SHP77 (cell line): ENCODE data around the gene GRAMD4.

Experiments used
- DNase-seq, 2 experiments: peaks; one replicate each; lab custom pipeline; 2025; lab: John Stamatoyannopoulos, UW

GRAMD4 gene

GRCh38 chr22:46688949-46689348 lies 68.8 kb downstream of the GRAMD4 start:
- DNase-seq: no peak

DNA sequence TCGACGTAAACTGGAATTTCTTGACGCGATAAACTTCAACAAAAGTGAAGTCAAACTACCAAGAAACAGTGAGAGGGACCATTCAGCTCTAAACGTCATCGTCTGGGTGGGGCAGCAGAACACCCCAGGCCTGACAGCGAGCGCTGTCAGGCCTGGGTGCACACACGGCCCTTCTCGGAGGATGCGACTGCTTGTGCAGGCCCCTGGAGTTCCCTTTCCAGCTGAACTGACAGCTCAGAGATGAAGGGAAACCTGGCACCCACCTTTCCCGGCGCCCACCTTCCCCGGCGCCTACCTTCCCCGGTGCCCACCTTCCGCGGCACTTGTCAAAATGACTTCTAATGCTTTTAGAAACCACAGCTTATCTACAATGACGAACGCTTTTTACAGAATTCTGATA lies 70.0 kb downstream of the GRAMD4 start:
- DNase-seq: no peak

DNA sequence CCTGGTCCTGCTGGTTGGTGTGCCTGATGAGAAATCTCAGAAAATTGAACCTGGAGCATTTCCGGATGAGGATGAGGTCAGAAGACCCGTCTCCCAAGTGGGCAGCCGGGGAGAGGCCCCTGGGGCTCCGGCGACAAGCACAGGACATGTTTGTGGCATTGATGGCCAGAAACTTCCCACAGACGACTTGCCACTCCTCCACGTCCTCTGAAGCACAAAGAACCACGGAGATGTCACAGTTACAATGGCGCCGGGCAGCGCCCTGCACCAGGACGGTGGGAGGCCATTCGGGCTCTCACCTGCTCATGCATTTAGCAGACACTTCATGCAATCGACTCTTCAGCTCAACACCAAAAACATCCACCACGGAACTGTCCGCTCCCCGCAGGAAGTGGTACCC lies 71.4 kb downstream of the GRAMD4 start:
- no peak for DNase-seq

DNA sequence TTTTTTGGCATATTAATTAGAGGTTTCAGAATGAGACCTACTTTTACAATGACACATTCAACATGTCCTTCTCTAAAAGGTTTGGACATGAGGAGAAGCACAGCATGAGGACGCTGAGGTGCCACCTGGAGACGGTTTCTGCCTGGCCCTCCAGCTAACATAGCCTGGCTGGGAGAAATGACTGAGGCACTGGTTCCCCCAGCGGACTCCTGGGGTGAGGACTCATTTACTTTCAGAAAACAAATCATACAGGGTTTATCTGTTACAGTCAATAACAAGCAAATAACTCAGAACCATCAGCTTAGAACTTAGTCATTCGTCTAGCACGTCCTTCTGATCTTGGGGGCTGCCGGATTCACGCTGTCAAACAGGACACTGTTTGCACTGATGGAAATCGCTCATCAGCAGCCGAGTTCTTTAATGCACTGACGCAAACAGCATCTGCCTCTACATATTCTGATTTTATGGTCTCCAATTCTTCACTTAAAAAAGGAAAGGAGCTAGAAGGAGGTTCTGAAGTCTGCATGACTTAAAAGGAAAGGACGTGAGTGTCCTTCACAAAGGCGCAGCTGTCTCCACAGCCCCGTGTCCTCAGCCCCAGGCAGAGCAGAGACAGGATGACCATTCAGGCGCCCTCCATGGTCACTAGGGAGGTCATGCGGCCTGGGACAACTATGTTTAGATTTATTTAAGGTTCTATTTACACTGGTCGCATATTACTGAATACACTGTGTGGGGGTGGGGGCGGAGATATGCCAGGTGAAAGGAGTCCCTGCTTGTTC lies 73.6 kb downstream of the GRAMD4 start:
- peak; percentile 20 to 43 for DNase-seq

DNA sequence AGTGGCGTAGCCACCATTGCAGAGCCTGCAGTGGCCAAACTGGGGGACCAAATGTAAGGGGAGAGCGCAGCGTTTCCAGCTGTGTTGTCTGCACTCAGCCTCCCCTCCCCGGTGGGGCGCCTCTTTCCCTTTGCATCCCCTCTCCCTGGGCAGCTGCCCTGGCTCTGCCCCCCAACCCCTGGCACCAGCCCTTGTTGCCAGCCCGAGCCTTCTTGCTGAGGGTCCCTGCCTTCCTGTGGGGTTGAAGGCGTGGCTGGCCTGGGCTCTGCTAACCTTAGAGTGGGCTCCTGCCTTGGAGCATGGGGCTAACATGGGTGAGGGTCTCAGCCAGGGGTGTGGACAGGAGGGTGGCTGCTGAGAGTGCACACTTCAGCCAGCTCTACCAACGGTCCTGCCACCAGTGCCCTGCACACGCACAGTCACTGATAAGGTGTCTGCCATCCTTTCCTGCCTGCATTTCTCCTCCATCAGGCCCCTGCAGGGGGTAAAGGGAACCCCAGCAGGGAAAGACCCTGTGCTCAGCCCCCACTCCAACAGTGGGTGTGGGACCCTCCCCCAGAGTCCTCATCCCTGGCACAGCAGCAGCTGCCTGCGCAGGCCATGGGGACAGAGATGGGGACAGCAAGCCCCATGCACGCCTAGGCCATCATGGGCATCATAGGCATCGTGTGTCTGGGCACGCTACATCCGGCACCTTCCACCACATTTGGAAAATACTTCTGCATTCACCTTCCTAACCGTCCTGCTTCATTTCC lies 74.4 kb downstream of the GRAMD4 start:
- DNase-seq: no peak

DNA sequence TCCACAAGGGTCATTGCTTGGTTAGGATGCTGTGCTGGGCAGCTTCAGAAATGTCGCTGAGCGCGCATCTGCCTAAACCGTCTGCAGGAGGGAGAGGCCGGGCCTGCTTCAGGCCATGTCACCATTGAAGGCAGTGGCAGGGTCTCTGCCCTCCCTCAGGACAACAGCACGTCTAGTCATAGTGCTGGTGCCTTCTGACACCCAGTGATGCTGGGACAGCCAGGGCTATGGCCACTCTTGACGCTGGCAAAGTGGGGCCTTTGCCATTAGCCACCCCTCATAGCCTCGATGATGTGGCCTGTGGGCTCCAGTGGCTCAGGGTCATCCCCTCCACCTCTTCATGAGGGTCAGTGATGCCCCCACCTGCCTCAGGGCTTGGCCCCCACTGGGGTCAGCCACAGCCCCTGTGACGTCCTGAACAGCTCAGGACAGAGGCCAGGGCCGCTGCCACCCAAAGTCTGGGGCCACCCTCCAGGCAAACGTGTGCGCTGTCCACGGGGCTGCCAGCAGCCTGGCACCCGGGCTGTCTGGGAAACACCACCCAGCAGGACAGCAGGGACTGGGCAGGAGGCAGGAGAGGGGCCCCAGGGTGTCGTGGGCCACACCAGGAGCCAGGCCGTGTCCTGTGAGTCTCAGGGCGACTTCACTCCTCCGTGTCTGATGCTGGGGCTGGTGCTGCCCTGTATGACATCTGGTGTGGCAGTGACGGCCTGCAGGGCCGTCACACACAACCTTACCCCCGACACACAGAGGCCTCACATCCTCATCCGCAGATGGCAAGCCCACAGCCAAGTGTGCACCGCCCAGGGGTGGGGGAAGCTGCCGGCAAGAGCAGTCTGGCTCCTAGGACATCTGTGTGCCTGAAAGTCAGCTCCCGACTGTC lies 75.4 kb downstream of the GRAMD4 start:
- peak; percentile 72 to 75 for DNase-seq

DNA sequence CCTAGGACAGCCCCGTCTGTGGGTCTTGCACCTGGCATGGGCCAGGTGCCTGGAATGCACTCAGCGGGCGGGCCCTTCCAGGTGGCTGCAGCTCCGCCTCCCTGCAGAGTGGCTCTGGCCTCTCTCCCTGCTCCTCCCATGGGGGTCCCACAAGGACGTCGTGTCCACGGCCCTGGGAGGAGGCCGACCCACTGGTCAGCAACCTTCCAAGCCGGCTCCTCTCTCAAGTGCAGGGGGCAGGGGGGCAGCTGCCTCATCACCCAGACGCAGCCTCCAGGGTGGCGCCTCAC lies 76.0 kb downstream of the GRAMD4 start:
- no peak for DNase-seq

DNA sequence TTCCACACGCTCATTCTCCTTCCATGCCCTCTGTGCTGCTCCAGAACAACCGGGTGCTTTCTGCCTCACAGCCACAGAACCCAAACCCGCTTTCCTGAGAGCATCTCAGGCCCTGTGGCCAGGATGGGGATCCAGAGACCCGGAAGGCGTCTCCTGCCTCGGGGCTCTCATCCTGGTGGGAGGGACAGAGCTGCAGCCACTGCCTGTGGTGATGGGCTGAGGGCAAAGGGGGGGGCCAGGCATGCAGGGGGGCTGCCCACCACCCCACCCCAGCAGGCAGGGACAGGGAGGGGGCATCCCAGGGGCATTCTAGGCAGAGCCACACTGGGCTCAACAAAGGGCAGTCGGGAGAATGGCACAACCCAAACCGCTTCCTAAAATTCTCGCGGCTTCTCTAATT lies 76.4 kb downstream of the GRAMD4 start:
- DNase-seq: no peak

DNA sequence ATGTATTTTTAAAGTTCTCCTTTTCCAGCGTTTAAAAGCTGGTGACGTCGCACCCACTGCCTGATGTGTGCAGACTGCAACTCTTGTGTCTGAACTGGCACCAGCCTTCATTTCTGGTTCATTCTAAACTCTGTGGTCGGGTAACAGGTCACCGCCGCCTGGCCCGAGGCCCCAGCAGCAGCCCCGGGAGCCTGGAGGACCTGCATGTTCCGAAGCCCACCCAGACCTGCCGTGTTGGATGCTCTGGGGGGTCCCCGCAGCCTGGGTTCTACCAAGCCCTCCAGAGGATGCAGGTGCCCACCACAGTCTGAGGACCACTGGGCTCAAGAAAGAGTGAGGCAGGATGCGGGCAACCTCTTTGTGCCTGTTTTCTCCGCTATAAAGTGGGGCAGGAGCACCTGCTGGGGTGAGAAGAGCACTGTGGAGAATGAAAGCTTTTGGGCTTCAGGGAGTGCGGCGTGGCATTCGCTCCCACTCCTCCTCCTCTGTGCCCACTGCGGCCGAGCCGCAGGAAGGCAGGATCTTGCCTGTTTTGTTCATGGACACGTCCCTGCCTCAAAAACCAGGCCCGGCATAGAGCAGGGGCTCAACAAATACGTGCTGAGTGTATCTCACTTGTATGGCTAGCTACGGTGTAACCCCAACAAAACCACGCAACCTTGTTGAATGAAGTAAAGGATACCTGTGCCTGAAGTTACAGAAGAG lies 77.8 kb downstream of the GRAMD4 start:
- no peak for DNase-seq

DNA sequence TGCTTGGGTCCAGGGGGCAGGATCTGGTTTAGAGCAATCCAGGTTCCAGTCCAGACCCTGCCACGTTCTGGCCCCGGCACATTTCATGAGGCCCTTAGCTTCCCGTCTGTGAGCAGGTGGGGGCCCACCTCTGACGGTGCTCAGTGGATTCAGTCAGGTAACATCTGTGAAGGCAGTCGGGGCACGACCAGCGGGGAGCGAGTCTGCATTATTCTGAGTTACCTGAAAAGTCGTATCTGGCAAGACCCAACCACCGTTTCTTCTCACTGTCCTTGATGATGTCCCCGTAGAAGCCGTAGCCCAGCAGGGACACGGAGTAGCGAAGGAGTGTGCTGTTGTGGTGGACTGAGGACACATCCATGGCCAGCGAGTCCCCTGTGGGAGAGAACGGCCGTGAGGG lies 78.9 kb downstream of the GRAMD4 start:
- no peak for DNase-seq

- no peak for DNase-seq
These were observed 81.1 kb downstream of the GRAMD4 start for GRCh38 chr22:46701262-46701661.

GRCh38 chr22:46703171-46703995 lies 83.2 kb downstream of the GRAMD4 start:
- no peak for DNase-seq

- DNase-seq: no peak
These were observed 83.8 kb downstream of the GRAMD4 start for GRCh38 chr22:46703996-46704370.

DNA sequence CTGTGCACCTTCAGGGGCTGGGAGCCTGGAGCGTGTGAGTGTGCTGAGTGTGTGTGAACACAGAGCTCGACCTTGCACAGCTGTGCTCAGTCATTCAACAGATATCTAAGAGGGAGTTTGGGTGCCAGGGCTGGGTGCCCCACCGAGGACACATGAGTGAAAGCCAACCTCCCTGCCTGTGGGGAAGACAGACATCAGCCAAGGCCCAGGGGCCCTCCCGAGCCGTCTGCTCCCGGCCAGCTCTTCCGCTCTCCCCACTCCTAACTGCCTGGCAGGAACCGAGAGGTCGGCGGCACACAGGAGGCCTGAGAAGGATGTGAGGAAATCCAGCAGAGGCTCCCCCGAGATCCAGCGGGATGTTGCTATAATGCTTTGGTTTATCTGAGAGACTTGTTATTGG lies 85.9 kb downstream of the GRAMD4 start:
- DNase-seq: no peak

- DNase-seq: no peak
These were observed 87.1 kb downstream of the GRAMD4 start for GRCh38 chr22:46707305-46707704.

DNA sequence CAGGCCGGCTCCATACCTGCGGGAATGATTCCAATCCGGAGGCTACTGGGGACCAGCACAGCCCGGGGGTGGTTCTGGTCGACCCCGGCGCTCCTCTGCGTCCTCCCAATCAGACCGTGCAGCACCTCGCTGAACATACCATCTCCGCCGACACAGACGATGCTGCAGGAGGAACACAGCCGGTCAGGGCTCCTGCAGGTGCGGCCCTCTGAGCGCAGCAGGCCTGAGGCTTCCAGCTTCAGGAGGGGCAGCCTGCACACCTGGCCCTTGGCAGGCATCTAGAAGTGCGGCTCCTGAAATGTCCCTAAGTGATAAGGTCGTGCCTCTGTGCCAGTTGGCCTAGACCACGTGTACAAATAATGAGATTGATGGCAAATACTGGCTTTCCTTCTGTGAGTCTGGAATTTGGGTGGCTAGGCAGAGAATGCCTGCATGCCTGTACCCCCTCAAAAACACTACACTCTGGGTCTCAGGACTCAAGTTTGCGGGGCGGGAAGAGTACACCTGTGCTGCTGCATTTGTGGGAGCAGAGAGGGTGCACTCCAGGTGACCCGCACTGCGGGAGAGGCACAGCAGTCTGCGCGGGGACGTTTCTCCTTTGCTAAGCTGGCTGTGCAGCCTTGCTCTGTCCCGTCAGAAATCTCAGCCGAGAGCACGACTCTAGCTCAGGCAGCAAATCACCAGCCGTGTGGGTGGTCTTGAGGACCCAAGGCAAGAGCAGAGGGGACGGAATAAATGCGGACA lies 87.8 kb downstream of the GRAMD4 start:
- no peak for DNase-seq

DNA sequence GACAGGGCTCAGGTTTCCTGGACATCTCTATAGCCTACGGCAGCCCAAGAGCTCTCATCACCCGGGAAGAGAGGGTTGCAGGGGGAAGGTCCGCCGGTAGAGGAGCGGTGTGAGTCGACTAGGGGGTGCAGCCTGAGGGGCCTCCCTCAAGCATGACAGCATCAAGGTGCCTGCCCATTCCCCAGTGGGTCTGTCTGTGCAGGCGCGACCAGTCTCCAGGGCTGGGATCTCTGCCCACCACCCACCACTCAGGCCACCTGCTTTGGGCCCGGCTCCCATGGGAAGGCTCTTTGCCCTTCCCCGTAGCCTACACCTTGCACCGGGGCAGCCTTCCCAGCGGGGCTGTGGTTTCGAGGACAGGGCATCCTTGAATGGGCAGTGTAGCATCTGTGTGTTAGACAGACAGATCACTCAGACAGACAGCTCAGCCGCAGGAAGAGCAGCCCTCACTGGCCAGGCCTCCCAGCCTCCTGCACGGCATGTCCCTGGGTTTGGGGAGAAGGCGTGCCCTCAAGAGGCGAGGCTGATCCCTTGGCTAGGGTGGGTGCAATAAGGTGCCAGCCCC lies 88.7 kb downstream of the GRAMD4 start:
- no peak for DNase-seq

- no peak for DNase-seq
These were observed 90.6 kb downstream of the GRAMD4 start for GRCh38 chr22:46710806-46711205.

DNA sequence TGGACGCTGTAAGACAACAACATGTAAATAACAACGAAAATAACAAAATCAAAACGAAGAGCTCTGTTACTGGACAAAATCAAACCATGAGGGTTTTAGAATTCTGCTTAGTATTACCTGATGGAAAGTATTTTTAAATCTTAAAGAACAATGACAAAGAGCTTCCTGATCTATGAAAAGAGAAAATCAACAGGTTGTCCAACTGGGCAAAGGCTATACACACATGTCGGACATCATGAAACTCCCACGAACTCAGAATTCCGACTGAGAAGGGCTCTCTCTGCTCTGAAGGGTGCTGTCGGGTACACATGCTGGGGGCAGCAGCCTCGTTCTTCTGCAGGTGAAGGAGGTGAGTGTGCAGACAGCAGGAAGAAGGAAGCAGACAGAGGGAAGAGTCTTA lies 92.1 kb downstream of the GRAMD4 start:
- DNase-seq: no peak

DNA sequence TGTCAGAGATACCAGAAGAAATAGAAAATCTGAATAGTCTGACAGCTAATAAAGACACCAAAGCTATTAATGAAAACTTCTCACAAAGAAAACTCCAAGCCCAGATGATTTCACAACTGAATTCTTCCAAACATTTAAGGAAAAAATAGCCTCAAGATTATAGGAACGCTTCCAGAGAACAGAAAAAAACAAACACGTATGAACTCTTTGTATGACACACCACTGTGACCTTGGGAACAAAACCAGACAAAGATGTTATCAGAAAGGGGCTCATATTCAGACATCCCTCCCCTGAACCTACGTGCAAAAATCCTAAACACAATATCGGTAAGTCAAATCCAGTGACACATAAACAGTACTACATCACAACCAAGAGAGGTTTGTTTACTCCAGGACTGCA lies 94.4 kb downstream of the GRAMD4 start:
- DNase-seq: no peak
